GM10847 (cell line): ENCODE data around the gene SDCBP2.

ENCODE experiments used
- POLR2A ChIP-seq: IDR thresholded peaks from 2 replicates; pipeline ENCODE4 v1.6.1; 2011; ENCODE audit not compliant: insufficient read length; ENCODE audit errors: extremely low read depth

SDCBP2 gene

DNA sequence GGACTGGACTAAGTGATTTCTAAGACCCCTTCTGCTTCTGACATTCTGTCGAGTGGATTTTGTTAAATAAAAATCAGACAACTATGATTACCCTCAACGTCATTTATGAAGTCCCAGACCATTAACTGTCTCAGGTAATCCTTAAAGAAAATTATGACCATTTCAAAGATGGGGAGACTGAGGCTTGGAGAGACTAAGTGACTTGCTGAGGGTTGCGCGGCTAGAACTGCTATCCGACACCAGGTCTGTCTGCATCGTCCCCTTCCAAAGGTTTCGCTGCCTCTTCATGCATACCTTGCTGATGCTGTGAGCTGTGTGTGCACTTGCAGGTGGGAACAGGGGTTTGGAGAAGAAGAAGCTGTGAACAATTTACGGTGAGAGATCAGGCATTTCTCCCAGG, 59.7 kb downstream of the SDCBP2 start:
- TF ChIP-seq POLR2A = no peak

DNA sequence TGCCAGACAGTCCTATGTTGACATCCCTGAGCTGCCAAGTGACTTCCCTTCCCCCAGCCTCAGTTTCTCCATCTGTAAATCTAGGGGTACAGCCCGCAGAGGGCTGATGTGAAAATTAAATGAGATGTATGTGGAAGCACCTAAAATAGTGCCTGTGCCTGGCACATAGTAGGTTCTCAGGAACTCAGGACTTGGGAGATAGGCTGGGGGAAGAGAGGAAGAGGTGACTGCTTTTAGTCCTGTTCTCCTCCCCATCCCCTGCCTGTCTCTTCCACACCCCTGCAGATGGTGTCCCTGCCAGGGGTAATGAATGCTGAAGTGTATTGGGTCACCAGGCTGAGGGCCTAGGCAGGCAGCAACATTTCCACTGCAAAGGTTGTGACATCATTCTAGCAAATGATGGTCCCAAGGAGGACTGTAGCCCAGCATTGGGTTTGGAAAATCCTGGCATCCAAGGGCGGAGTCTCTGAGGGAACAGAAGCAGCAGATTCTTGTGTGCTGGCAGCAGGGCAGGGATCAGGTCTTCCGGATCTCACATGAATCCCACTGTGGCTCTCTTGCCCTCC, 61.0 kb downstream of the SDCBP2 start:
- TF ChIP-seq POLR2A = no peak

DNA sequence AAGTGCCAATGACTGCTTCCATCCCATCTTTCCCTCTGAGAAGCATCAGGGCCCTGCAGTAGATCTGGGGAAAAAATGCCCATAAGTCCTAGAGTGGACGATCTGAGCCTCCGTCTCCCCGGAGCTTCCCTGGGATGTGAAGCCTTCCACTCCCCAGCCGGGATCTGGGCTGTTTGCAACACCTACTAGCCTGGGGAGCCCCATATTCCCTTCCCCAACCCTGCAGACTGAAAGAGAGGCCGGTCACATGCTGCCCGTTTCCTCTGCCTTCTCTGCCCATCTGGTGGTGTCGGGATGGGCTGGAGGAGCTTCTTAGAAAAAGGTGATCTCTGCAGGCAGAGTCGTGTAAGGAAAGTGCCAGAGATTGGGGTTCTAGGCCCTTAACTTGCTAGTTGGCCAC, 61.8 kb downstream of the SDCBP2 start:
- no peak for TF ChIP-seq POLR2A

DNA sequence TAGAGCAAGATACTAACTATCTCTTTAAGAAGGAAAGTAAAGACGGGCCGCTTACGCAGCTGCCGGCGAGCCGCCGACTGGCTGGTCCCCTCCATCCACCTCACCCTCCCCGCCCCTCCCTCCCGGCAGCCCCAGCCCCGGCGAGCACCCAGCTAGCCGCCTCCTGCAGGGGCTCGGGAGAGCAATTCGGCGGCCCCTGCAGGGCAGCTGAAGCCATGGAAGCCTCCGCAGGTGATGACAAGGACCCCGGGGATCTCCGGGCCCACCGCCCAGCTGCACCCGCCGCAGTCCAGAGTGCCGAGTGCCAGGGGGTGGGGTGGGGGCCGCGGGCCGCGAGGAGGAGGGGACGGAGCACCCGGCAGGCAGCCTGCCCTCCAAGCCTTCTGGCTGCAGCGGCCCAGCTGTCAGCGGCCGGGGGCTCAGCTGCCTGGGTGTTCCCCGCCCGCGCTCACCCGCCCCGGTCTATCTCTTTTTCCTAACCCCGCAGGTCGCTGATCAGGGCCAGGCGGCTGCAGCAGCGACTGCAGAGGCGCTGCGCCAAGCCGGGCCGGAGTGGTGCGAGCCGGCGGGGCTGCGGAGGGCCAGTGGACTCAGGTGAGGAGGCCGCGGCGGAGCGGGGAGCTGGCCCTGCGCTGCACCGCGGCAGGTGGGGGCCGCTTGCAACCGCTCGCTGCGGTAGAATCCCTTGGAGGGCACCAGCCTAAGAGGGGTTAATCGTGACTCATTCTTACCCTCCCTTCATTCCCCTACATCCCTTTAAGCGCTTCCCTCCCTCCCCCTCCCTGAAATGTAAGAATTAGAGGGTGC, 62.6 kb downstream of the SDCBP2 start, which contains the start of gene SNPH:
TSS of gene SNPH (plus strand) at position 128 of the 807 bp plus-strand sequence. CDS start 29,946 bp downstream, outside the sequence.
- TF ChIP-seq POLR2A = no peak

DNA sequence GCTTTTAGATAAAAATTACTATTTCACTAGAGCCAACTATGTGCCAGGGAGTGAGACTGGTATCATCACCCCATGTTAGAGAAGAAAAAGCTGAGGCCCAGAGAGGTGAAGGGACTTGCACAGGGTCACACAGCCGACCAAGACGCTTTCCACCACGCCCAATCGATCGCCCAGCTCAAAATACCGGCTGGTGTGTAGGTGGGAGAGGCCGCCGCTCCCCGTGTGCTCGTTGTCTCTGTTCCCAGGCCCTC, 63.1 kb downstream of the SDCBP2 start:
- no peak for TF ChIP-seq POLR2A

DNA sequence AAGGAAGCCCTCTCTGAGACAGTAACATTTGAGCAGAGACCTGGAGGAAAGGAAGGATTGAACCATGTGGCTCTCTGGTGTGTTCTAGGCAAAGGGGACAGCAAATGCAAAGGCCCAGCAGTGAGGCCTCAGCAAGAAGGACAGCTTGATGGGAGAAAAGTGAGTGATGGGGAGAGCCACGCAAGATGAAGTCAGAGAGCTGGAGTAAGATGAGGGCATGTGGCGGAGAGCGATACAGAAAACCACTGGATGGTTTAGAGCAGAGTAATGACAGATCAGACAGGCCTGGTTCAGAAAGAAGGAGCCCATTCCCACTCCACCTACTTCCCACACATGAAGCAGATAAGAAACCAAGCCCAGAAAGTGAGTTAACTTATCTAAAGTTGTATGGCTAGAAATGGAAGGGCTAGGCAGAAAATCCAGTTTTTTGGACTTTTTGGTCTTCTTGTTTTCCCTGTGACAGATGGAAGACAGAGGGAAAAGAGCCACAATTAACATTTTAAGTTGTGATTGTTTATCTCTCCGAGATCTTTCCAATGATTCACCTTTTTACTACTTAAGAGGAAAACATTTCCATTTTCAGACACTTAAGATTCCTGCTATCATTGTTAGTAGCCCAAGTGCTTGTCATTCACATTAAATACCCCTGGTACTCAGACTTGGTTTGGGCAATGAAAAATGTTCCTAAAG, 63.6 kb downstream of the SDCBP2 start:
- TF ChIP-seq POLR2A = no peak

DNA sequence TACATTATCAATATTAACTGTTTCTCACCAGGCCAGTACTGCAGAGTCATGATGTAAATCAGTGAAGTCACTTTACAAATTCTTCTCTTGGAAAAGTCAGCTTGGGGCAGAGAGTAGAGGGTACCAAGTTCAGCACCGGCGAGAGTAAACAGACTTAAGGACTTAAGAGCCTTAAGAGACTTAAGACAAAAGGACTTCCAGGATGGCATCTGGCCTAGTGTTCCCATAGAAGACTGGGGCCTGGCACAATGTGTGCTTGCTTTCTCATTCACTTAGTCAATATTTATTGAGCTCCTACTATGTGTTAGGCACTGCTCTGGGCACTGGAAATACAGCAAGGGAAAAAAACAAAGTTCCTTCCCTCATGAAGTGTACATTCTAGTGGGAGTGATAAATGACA, 64.2 kb downstream of the SDCBP2 start:
- no peak for TF ChIP-seq POLR2A

DNA sequence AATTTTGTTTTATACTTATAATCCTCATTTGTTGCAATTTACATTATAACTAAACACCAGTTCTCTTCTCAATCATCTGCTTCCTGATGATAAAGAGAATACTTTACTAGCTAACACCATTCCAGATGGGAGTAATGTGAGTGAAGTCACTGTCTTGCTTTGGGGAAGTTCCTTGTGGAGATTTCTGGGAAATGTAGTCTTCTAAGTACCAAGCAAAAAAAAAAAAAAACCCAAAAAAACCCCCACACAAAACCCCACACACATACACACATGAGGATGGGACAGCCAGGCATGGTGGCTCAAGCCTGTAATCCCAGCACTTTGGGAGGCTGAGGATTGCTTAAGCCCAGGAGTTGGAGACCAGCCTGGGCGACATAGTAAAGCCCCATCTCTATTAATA, 65.1 kb downstream of the SDCBP2 start:
- TF ChIP-seq POLR2A = no peak
